CD14-positive monocyte (primary cell): ENCODE measurements around the gene RDX. TPM values are rescaled to one million over a fixed set of nuclear protein-coding genes. Genes with fewer than 3 reads are reported as not detected.

ENCODE experiments used
- DNase-seq, 3 donors: peaks; one replicate each; pipeline ENCODE4 v3.0.0-alpha.2; 2011 to 2022
- H2AFZ ChIP-seq: 2 replicates; pipeline ENCODE4 v1.6.0; 2012; ENCODE audit warnings: mild to moderate bottlenecking, low read depth, low read length, inconsistent platforms; ENCODE audit not compliant: insufficient read depth, poor library complexity, severe bottlenecking
- H3K27ac ChIP-seq, 2 donors: 1 replicate in 1 of 2; 2 replicates in 1 of 2; pipeline ENCODE4 v1.5.1; 2012 to 2013; ENCODE audit warnings: low read length in 2 of 2, control low read depth in 1 of 2, inconsistent platforms in 1 of 2, low read depth in 1 of 2, mild to moderate bottlenecking in 1 of 2
- H3K27me3 ChIP-seq, 2 donors: one replicate each; pipeline versions ENCODE4 v1.6.0 to v1.6.1; 2011 to 2013; ENCODE audit warnings: low read length in 2 of 2; ENCODE audit not compliant: control insufficient read depth in 2 of 2, insufficient read depth in 2 of 2
- H3K36me3 ChIP-seq, 2 donors: replicated peaks in 1 of 2; 1 replicate in 1 of 2; 2 replicates in 1 of 2; pipeline versions ENCODE4 v1.5.1 to v1.6.1; 2012 to 2013; ENCODE audit warnings: low read length in 2 of 2, control low read depth in 1 of 2, inconsistent platforms in 1 of 2, mild to moderate bottlenecking in 1 of 2; ENCODE audit not compliant: insufficient read depth in 2 of 2, control insufficient read depth in 1 of 2
- H3K4me1 ChIP-seq, 2 donors: 1 replicate in 1 of 2; 2 replicates in 1 of 2; pipeline versions ENCODE4 v1.5.1 to v1.6.1; 2012 to 2013; ENCODE audit warnings: low read length in 2 of 2, control low read depth in 1 of 2, inconsistent platforms in 1 of 2, mild to moderate bottlenecking in 1 of 2, moderate library complexity in 1 of 2; ENCODE audit not compliant: insufficient read depth in 2 of 2, control insufficient read depth in 1 of 2
- H3K4me2 ChIP-seq: replicated peaks from 2 replicates; pipeline ENCODE3; 2012; ENCODE audit warnings: low read length, moderate library complexity, mild to moderate bottlenecking; ENCODE audit not compliant: poor library complexity, severe bottlenecking; ENCODE audit errors: extremely low read depth
- H3K4me3 ChIP-seq, 3 experiments: fragments of 200-600 bp in 1 of 3; sonication (generic) in 1 of 3; replicated peaks in 1 of 3; 1 replicate in 2 of 3; 2 replicates in 1 of 3; pipeline ENCODE4 v1.5.1; 2011 to 2013; ENCODE audit warnings: low read length in 3 of 3, mild to moderate bottlenecking in 3 of 3, control low read depth in 2 of 3, low read depth in 2 of 3, inconsistent platforms in 1 of 3, moderate library complexity in 1 of 3
- H3K79me2 ChIP-seq: 2 replicates; pipeline ENCODE4 v1.6.0; 2012; ENCODE audit warnings: mild to moderate bottlenecking, control low read depth, inconsistent platforms, low read length, moderate library complexity; ENCODE audit not compliant: insufficient read depth
- H3K9ac ChIP-seq: 2 replicates; pipeline ENCODE4 v1.6.0; 2017; ENCODE audit warnings: low read length, mild to moderate bottlenecking; ENCODE audit not compliant: insufficient read depth, poor library complexity, severe bottlenecking
- H3K9me3 ChIP-seq, 2 donors: replicated peaks in 1 of 2; 1 replicate in 1 of 2; 2 replicates in 1 of 2; pipeline versions ENCODE4 v1.5.1 to v1.6.1; 2012 to 2013; ENCODE audit warnings: low read length in 2 of 2, control low read depth in 1 of 2; ENCODE audit not compliant: control insufficient read depth in 1 of 2, insufficient read depth in 1 of 2
- H4K20me1 ChIP-seq: 2 replicates; pipeline ENCODE4 v1.6.0; 2012; ENCODE audit warnings: mild to moderate bottlenecking, low read length, control low read depth, moderate library complexity; ENCODE audit not compliant: insufficient read depth
- H3K27ac Mint-ChIP-seq, 7 donors: one replicate each; pipeline ENCODE4 v1.8.0; 2020; ENCODE audit warnings: mild to moderate bottlenecking in 7 of 7, mixed read lengths in 7 of 7, moderate library complexity in 6 of 7, inconsistent platforms in 2 of 7
- H3K27me3 Mint-ChIP-seq, 3 donors: one replicate each; pipeline ENCODE4 v1.8.0; 2021 to 2022; ENCODE audit warnings: low read depth in 3 of 3, mild to moderate bottlenecking in 3 of 3, mixed read lengths in 3 of 3, moderate library complexity in 3 of 3, inconsistent platforms in 1 of 3
- H3K36me3 Mint-ChIP-seq, 2 donors: one replicate each; pipeline ENCODE4 v1.8.0; 2020; ENCODE audit warnings: mixed read lengths in 2 of 2, inconsistent platforms in 1 of 2, mild to moderate bottlenecking in 1 of 2
- H3K4me1 Mint-ChIP-seq: one replicate; pipeline ENCODE4 v1.8.0; 2020; ENCODE audit warnings: mild to moderate bottlenecking, mixed read lengths
- H3K4me3 Mint-ChIP-seq, 2 donors: one replicate each; pipeline ENCODE4 v1.8.0; 2020; ENCODE audit warnings: mild to moderate bottlenecking in 2 of 2, mixed read lengths in 2 of 2, moderate library complexity in 1 of 2
- H3K9me3 Mint-ChIP-seq, 7 donors: one replicate each; pipeline ENCODE4 v1.8.0; 2020 to 2022; ENCODE audit warnings: mixed read lengths in 7 of 7, mild to moderate bottlenecking in 6 of 7, moderate library complexity in 6 of 7, inconsistent platforms in 2 of 7
- WGBS: methylation state at CpG from one replicate; pipeline ENCODE4 v1.1.5; 2013; ENCODE audit warnings: missing lambda C conversion rate; ENCODE audit not compliant: insufficient coverage; 5-methylcytosine and 5-hydroxymethylcytosine counted together
- intact Hi-C, 2 donors: fragments of 100-400 bp; cut with micrococcal nuclease; formaldehyde crosslinking; loops; one replicate each; pipeline versions ENCODE4 v1.15.0 to v1.15.1; 2023
- polyA plus RNA-seq, 3 donors: library from polyadenylated mRNA; depleted of rRNA in 1 of 3; unstranded in 2 of 3; stranded (reverse) in 1 of 3; fragments of 300-500 nt in 2 of 3; fragments of >200 nt in 1 of 3; fragmentation: Illumina TruSeq in 2 of 3; gene quantifications; 1 replicate in 2 of 3; 2 replicates in 1 of 3; pipeline ENCODE4 v1.2.3, GENCODE V29; 2012 to 2021
- TF ChIP-seq, protein P1 (sequence below): fragments of 200-600 bp; IDR thresholded peaks from one replicate; pipeline ENCODE4 v1.8.0; 2022; ENCODE audit warnings: antibody characterized with exemption, mild to moderate bottlenecking

Gene RDX
- polyA plus RNA-seq, 3 donors, result 11.9 to 22.0 (median 20.9) TPM

DNA sequence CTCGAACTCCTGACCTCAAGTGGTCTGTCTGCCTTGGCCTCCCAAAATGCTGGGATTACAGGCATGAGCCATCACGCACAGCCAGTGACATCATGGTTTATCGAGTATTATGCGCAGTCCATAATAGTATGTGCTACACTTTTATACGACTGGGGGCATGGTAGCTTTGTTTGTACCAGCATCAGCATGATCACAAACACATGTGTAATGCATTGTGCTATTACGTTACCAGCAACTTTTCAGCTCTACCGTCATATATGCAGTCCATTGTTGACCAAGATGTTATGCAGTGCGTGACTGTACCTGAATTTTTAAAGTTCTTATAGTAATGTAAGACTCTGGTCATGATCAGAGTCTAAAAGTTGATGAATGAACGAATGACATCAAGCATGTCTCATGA is 135.4 kb downstream of the RDX start:
- H2AFZ ChIP-seq, result no peak overlapping the region
- WGBS, result over 99% methylated on average over 7 of the region's 9 CpGs
- no peak for DNase-seq

DNA sequence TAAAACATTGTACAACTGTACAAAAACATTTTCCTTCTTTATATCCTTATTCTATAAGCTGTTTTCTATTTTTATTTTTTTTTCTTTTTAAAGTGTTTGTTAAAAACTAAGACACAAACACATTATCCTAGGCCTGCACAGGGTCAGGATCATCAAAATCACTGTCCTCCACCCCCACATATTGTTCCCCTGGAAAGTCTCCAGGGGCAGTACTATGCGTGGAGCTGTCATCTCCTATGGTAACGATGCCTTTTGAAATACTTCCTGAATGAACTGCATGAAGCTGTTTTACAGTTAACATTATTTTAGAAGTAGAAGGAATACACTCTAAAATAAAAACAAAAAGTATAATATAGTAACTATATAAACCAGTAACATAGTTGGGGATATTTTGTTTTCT is 136.0 kb downstream of the RDX start:
- whole genome bisulfite sequencing, result no CpG with 5 or more reads among the region's 2 CpGs

More for the DNA sequence above, 135.4 kb downstream of the RDX start:
- Histone ChIP-seq H3K27me3 (no peaks in the 10 kb centered on the region), H3K4me3 (no peak overlapping the region), H3K4me1 (no peaks in the 10 kb centered on the region), H3K36me3 (peaks cover 58 to 92% of the 10 kb centered on the region in 2 donors), H3K27ac (no peak overlapping the region), H3K9ac (no peak overlapping the region), H3K79me2 (no peaks in the 10 kb centered on the region), H3K9me3 (no peaks in the 10 kb centered on the region), H4K20me1 (no peaks in the 10 kb centered on the region), H3K4me2 (no peak overlapping the region)
- no peaks in the 10 kb centered on the region for H3K4me1 Mint-ChIP-seq
- intact Hi-C loops, result no loop called here
- peaks cover 0 to 1% (median 0%) of the 10 kb centered on the region in 3 donors for H3K27me3 Mint-ChIP-seq
- TF ChIP-seq, protein P1, sequence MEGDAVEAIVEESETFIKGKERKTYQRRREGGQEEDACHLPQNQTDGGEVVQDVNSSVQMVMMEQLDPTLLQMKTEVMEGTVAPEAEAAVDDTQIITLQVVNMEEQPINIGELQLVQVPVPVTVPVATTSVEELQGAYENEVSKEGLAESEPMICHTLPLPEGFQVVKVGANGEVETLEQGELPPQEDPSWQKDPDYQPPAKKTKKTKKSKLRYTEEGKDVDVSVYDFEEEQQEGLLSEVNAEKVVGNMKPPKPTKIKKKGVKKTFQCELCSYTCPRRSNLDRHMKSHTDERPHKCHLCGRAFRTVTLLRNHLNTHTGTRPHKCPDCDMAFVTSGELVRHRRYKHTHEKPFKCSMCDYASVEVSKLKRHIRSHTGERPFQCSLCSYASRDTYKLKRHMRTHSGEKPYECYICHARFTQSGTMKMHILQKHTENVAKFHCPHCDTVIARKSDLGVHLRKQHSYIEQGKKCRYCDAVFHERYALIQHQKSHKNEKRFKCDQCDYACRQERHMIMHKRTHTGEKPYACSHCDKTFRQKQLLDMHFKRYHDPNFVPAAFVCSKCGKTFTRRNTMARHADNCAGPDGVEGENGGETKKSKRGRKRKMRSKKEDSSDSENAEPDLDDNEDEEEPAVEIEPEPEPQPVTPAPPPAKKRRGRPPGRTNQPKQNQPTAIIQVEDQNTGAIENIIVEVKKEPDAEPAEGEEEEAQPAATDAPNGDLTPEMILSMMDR, result no peak
- peaks cover 41 to 58% of the 10 kb centered on the region in 2 donors for H3K36me3 Mint-ChIP-seq
- no peaks in the 10 kb centered on the region for H3K9me3 Mint-ChIP-seq
- no peak overlapping the region for H3K4me3 Mint-ChIP-seq
- H3K27ac Mint-ChIP-seq, result peak overlapping the region in 1 of 7 donors; percentile 54

More for the DNA sequence above, 136.0 kb downstream of the RDX start:
- Histone ChIP-seq H4K20me1 (no peaks in the 10 kb centered on the region), H3K9ac (no peak overlapping the region), H3K4me1 (no peaks in the 10 kb centered on the region), H3K4me2 (no peak overlapping the region), H3K27me3 (no peaks in the 10 kb centered on the region), H3K79me2 (no peaks in the 10 kb centered on the region), H3K9me3 (no peaks in the 10 kb centered on the region), H3K4me3 (no peak overlapping the region), H3K27ac (no peak overlapping the region), H2AFZ (no peak overlapping the region), H3K36me3 (peaks cover 53 to 86% of the 10 kb centered on the region in 2 donors)
- Mint-ChIP-seq H3K4me1 (no peaks in the 10 kb centered on the region), H3K27ac (no peak overlapping the region), H3K9me3 (no peaks in the 10 kb centered on the region), H3K27me3 (peaks cover 0 to 1% (median 0%) of the 10 kb centered on the region in 3 donors), H3K4me3 (no peak overlapping the region), H3K36me3 (peaks cover 39 to 54% of the 10 kb centered on the region in 2 donors)
- DNase-seq, result no peak
- intact Hi-C loops, result no loop called here
- TF ChIP-seq, protein P1, result no peak
